ENCODE measurements around the gene PEX5L. TPM values are rescaled to one million over a fixed set of nuclear protein-coding genes. Genes with fewer than 3 reads are reported as not detected.

PEX5L gene
- total and polyA plus RNA-seq, 2 experiments from 2014 or later: 6.3 to 7.0 TPM

GRCh38 chr3:179955286-179955685 lies 81.5 kb downstream of the PEX5L start (continued):
- no peak for TF ChIP-seq JUNB (IDR thresholded peaks at IDR 0.05; ENCODE audit: unreplicated experiment)
- no peak for TF ChIP-seq STAT1 (IDR thresholded peaks at IDR 0.05; ENCODE audit: unreplicated experiment)

- Mint-ChIP-seq H3K4me1 (peaks cover 21% of the 10 kb centered on the region), H3K9me3 (no peaks in the 10 kb centered on the region; the same call in 2 of the 3 replicates), H3K4me3 (no peak overlapping the region), H3K27me3 (ENCODE audit: insufficient read depth, low read depth, poor library complexity) (peaks cover 5% of the 10 kb centered on the region), H3K36me3 (ENCODE audit: low read depth) (no peaks in the 10 kb centered on the region; the same call in 2 of the 3 replicates), H3K27ac (peak overlapping the region; percentile 18; the same call in 1 of the 2 replicates)
- Histone ChIP-seq H3K9me2 (ENCODE audit: insufficient read depth) (no peaks in the 10 kb centered on the region), H3K4me1 (ENCODE audit: insufficient read depth) (peaks cover 19% of the 10 kb centered on the region), H3K27me3 (ENCODE audit: insufficient read depth) (no peaks in the 10 kb centered on the region), H3K36me3 (ENCODE audit: insufficient read depth) (no peaks in the 10 kb centered on the region), H3F3A (replicated peaks; ENCODE audit: low read depth) (no peaks in the 10 kb centered on the region), H3K4me2 (no peak overlapping the region), H3K27ac (ENCODE audit: low read depth) (no peak overlapping the region), H2AFZ (no peak overlapping the region), H4K20me1 (replicated peaks; ENCODE audit: insufficient read depth) (no peaks in the 10 kb centered on the region), H3K79me2 (replicated peaks; ENCODE audit: insufficient read depth) (no peaks in the 10 kb centered on the region), H3K4me3 (no peak overlapping the region)
- TF ChIP-seq POLR2AphosphoS5 (IDR thresholded peaks at IDR 0.05; ENCODE audit: low read depth): no peak
- TF ChIP-seq CREB1 (CRISPR knock-in tag; IDR thresholded peaks at IDR 0.05; ENCODE audit: low read depth): no peak
- no peak for TF ChIP-seq ZNF331 (CRISPR knock-in tag; IDR thresholded peaks at IDR 0.05; ENCODE audit: low read depth)
- DNase-seq (ENCODE audit: low spot score) (no peak), ATAC-seq (no peak)
Measured at GRCh38 chr3:179953993-179954870, 82.5 kb downstream of the PEX5L start.

DNA sequence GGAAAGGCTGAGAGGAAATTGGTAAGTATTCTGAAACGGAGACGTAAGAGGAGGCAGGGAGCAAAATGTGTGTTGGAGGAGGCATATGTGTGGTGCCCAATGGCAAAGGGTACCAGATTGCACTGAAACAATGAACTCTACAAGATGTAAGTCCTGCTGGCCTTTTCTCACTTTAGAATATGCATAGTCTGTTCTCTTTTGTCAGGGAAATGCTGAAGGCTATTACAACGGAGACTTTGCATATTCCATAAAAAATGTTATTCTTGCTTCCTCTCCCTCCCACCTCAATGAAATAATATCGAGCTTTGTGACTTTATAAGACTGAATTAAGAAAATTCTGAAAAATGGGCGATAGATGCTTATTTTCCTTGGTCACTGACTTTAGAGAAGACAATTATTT lies 85.9 kb downstream of the PEX5L start:
- H3K27ac Mint-ChIP-seq: no peak overlapping the region
- H3K27ac ChIP-seq (ENCODE audit: low read depth): no peak overlapping the region
- DNase-seq (ENCODE audit: low spot score) (no peak), ATAC-seq (no peak)
- no peak overlapping the region for H3K4me3 ChIP-seq
- no peaks in the 10 kb centered on the region for H4K20me1 ChIP-seq (replicated peaks; ENCODE audit: insufficient read depth)
- peaks cover 30% of the 10 kb centered on the region for H3K4me1 Mint-ChIP-seq
- H3K79me2 ChIP-seq (replicated peaks; ENCODE audit: insufficient read depth): no peaks in the 10 kb centered on the region
- no peaks in the 10 kb centered on the region for H3K36me3 ChIP-seq (ENCODE audit: insufficient read depth)
- H3K27me3 ChIP-seq (ENCODE audit: insufficient read depth): no peaks in the 10 kb centered on the region
- no peak overlapping the region for H3K4me3 Mint-ChIP-seq
- no peaks in the 10 kb centered on the region for H3K9me2 ChIP-seq (ENCODE audit: insufficient read depth)
- H3K36me3 Mint-ChIP-seq (ENCODE audit: low read depth): no peaks in the 10 kb centered on the region; the same call in 2 of the 3 replicates
- H3K9me3 Mint-ChIP-seq: no peaks in the 10 kb centered on the region; the same call in 2 of the 3 replicates
- H3F3A ChIP-seq (replicated peaks; ENCODE audit: low read depth): no peaks in the 10 kb centered on the region
- no peak overlapping the region for H2AFZ ChIP-seq
- TF ChIP-seq JUNB (IDR thresholded peaks at IDR 0.05; ENCODE audit: unreplicated experiment): no peak
- no peak for TF ChIP-seq EZH2 (IDR thresholded peaks at IDR 0.05; ENCODE audit: low read depth, unreplicated experiment)
- no peak for TF ChIP-seq ZNF331 (CRISPR knock-in tag; IDR thresholded peaks at IDR 0.05; ENCODE audit: low read depth)
- no peak for TF ChIP-seq EZH2phosphoT487 (IDR thresholded peaks at IDR 0.05; ENCODE audit: unreplicated experiment)
- no peak for TF ChIP-seq STAT1 (IDR thresholded peaks at IDR 0.05; ENCODE audit: unreplicated experiment)
- TF ChIP-seq POLR2AphosphoS5 (IDR thresholded peaks at IDR 0.05; ENCODE audit: low read depth): no peak
- H3K4me2 ChIP-seq: peak overlapping the region; percentile 59; the same call in 1 of the 2 replicates
- peaks cover 24% of the 10 kb centered on the region for H3K4me1 ChIP-seq (ENCODE audit: insufficient read depth)
- H3K27me3 Mint-ChIP-seq (ENCODE audit: insufficient read depth, low read depth, poor library complexity): peaks cover 5% of the 10 kb centered on the region
